Activated naive CD8-positive, alpha-beta T cell (primary cell): ENCODE measurements around the gene KHDC1L.
"Not testable (repeated sequence)": the region's sequence is repeated elsewhere in the genome, so short reads cannot be mapped to it uniquely, and the experiment has no call there.

ENCODE experiments used
- H3K27ac Mint-ChIP-seq: one replicate; pipeline ENCODE4 v1.8.0; 2021; ENCODE audit warnings: mixed read lengths
- H3K27me3 Mint-ChIP-seq: one replicate; pipeline ENCODE4 v1.8.0; 2021; ENCODE audit warnings: mixed read lengths
- H3K36me3 Mint-ChIP-seq: one replicate; pipeline ENCODE4 v1.8.0; 2021; ENCODE audit warnings: mixed read lengths
- H3K4me1 Mint-ChIP-seq: one replicate; pipeline ENCODE4 v1.8.0; 2021; ENCODE audit warnings: low read depth, mixed read lengths
- H3K4me3 Mint-ChIP-seq: one replicate; pipeline ENCODE4 v1.8.0; 2021; ENCODE audit warnings: mild to moderate bottlenecking, mixed read lengths
- H3K9me3 Mint-ChIP-seq: one replicate; pipeline ENCODE4 v1.8.0; 2021; ENCODE audit warnings: low read depth, mixed read lengths

The KHDC1L gene, protein sequence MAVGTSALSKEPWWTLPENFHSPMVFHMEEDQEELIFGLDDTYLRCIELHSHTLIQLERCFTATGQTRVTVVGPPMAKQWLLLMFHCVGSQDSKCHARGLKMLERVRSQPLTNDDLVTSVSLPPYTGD

DNA sequence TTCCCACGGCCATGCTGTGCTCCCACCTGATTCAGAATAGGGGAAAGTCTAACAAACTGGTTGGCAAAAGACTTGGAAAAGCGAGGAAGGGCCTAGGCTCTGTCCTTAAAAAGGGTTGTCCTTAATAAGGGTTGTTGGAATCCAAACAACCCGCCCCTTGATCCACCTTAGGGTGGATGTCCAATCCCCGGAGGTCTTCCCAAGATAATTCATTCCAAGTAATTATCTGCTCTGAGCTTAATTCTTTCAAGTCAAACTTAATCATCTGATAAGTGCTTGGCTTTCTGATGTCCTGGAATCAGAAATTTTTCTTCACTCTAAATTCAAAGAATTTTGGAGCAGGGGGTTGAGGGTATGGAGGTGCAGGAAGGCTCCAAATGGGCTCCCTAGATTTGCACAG is at the start of gene KHDC1L:
Gene KHDC1L (minus strand): TSS at position 101 of the 400 bp plus-strand sequence. CDS start 88 bp downstream, at position 13.
- no peaks in the 10 kb centered on the region for H3K36me3 Mint-ChIP-seq
- H3K27ac Mint-ChIP-seq: no peak within 1 kb of the TSS
- H3K4me1 Mint-ChIP-seq: no peaks in the 10 kb centered on the region
- H3K4me3 Mint-ChIP-seq: no peak within 1 kb of the TSS
- H3K27me3 Mint-ChIP-seq: no peaks in the 10 kb centered on the region
- H3K9me3 Mint-ChIP-seq: no peaks in the 10 kb centered on the region

DNA sequence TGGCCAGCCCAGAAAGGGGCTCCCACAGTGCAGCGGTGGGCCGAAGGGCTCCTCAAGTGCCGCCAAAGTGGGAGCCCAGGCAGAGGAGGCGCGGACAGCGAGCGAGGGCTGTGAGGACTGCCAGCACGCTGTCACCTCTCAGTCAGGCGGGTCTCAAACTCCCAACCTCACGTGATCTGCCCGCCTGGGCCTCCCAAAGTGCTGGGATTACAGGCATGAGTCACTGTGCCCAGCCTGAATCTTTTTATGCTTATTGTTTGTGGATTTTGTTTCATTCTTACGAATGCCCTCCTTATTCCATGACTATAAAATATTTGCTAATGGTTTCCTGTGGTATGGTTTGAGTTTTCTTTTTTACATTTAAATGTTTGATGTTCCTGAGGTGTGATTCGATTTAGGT is 44.0 kb upstream of the KHDC1L start:
- H3K36me3 Mint-ChIP-seq, H3K27ac Mint-ChIP-seq, H3K4me3 Mint-ChIP-seq, H3K9me3 Mint-ChIP-seq, H3K27me3 Mint-ChIP-seq: not testable (repeated sequence)
- H3K4me1 Mint-ChIP-seq: peaks cover 15% of the 10 kb centered on the region

GRCh38 chr6:73268896-73269295 is 43.6 kb upstream of the KHDC1L start:
- not testable (repeated sequence) for H3K4me3 Mint-ChIP-seq, H3K36me3 Mint-ChIP-seq, H3K27ac Mint-ChIP-seq, H3K27me3 Mint-ChIP-seq, H3K9me3 Mint-ChIP-seq
- H3K4me1 Mint-ChIP-seq: peaks cover 19% of the 10 kb centered on the region

DNA sequence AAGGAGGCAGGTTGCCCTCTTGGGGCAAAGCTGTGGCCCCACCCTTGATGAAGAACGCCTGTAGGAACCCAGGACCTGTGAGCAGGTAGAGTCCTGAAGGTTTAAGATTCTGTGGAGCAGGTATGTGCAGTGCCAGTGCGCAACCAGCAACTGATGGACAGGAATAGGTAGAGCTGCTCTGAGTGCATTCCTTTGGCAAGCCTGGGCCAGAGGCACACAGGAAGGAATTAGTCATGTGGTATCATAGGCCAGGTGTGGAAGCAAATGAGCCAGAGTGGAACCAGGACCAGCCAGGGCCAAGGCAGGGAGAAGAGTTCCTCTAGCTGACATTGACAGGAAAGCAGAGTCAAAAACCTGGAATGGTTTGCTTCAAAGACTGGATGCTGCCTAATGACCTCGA is 39.1 kb upstream of the KHDC1L start:
- H3K27me3 Mint-ChIP-seq: no peaks in the 10 kb centered on the region
- H3K4me1 Mint-ChIP-seq: peaks cover 33% of the 10 kb centered on the region
- peak overlapping the region; percentile 86 for H3K4me3 Mint-ChIP-seq

GRCh38 chr6:73263570-73263909 is 38.2 kb upstream of the KHDC1L start:
- Mint-ChIP-seq H3K36me3 (peaks cover 5% of the 10 kb centered on the region), H3K4me1 (peaks cover 33% of the 10 kb centered on the region), H3K4me3 (peak overlapping the region; percentile 86), H3K27me3 (no peaks in the 10 kb centered on the region), H3K9me3 (no peaks in the 10 kb centered on the region), H3K27ac (peak overlapping the region; percentile 79)

More for the DNA sequence above, 39.1 kb upstream of the KHDC1L start:
- no peaks in the 10 kb centered on the region for H3K9me3 Mint-ChIP-seq
- peaks cover 5% of the 10 kb centered on the region for H3K36me3 Mint-ChIP-seq
- H3K27ac Mint-ChIP-seq: no peak overlapping the region

DNA sequence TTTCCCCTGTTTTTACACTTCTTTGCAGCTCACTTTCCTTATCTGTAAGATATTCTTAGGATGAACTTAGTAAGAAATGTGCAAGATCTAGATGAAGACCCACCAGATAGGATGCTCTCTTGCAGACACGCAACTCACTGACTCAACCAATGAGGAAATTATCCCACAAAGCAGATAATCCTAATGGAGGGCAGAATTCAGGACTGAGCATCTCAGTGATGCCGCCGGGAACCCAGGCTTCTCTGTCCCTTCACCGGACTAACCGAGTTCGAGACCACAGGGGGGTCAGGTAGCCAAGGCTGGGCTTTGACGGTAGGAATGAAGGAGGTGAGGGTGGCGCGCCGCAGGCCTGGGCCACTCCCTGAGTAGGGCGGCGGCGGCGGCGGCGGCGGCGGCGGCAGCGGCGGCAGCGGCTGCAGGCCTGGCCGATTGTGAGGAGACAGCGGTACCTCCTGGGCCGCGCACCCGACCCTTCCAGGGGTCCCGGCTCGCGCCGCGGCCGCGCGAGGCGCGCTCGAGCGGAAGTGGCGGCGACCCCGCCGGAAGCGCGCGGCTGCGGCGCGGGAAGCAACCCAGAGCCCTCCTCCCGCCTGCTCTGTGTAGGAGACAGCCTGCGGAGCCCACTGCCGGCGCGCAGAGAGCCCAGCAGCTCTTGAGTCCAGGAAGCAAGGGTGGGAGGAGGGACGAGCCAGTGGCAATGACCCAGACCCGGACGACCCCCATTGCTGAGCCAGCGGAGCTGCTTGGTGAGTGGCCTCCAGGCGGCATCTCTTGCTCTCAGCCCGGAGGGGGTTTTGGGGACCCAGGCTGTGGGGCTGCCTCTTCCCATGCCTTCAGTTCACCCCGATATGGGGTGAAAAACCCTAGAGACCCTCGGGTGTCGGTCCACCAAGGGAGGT is 37.6 kb upstream of the KHDC1L start, which contains the start of gene KHDC1:
Gene KHDC1 (minus strand): TSS at position 526 of the 899 bp plus-strand sequence. CDS start 20,679 bp downstream, outside the sequence.
- Mint-ChIP-seq H3K4me3 (peak within 1 kb of the TSS; percentile 90), H3K36me3 (peaks cover 5% of the 10 kb centered on the region), H3K27me3 (no peaks in the 10 kb centered on the region), H3K27ac (peak within 1 kb of the TSS; percentile 90), H3K9me3 (no peaks in the 10 kb centered on the region), H3K4me1 (peaks cover 33% of the 10 kb centered on the region)

DNA sequence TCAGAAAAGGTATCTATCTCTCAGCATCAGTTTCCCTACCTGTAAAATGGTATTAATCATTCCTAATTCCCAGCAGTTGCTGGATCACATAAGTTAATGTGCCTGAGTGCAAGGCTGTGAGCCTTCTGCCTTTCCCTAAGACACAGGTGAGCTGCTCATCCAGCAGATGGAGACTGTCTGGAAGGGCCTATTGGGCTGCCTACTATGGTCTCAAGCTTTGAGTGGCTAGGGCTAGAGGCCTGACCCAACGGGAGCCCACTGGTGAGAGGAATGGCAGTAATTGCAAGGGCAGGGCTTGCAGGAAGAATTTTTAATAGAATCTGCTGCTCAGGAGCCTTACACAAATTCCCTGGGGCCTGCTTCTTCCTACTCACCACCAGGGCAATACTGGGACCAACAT is 33.4 kb upstream of the KHDC1L start:
- Mint-ChIP-seq H3K4me3 (no peak overlapping the region), H3K27ac (no peak overlapping the region), H3K9me3 (no peaks in the 10 kb centered on the region), H3K4me1 (peaks cover 12% of the 10 kb centered on the region), H3K27me3 (no peaks in the 10 kb centered on the region), H3K36me3 (no peaks in the 10 kb centered on the region)

DNA sequence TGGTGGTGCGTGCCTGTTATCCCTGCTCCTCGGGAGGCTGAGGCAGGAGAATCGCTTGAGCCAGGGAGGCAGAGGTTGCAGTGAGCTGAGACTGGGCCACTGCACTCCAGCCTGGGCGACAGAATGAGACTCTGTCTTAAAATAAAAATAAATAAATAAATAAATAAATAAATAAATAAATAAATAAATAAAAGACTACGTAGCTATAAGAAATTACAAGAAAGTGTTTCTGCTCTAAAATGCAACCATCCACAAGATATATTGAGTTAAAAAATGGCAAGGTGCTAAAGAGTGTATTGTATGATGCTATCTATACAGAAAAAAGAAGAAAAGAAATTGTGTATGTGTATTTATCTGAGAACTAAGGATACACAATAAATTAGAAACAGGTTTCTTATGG is 29.0 kb upstream of the KHDC1L start:
- H3K9me3 Mint-ChIP-seq, H3K4me3 Mint-ChIP-seq, H3K27me3 Mint-ChIP-seq: not testable (repeated sequence)

DNA sequence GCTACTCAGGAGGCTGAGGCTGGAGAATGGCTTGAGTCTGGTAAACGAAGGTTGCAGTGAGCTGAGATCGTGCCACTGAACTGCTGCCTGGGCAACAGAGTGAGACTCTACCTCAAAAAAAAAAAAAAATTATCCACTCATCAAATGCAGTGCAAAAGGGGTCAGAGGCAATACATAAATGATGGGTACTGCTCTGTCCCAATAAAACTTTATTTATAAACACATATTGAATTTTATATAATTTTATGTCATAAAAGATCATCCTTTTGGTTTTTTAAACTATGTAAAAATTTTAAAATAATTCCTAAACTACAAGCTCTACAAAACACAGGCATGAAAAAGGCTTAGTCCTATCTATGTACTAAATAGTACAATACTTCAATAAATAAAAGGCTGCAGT is 27.4 kb upstream of the KHDC1L start:
- H3K36me3 Mint-ChIP-seq: no peaks in the 10 kb centered on the region
- no peaks in the 10 kb centered on the region for H3K4me1 Mint-ChIP-seq
- H3K27me3 Mint-ChIP-seq: no peaks in the 10 kb centered on the region
- no peaks in the 10 kb centered on the region for H3K9me3 Mint-ChIP-seq
- H3K27ac Mint-ChIP-seq: no peak overlapping the region
- H3K4me3 Mint-ChIP-seq: no peak overlapping the region

More for the DNA sequence above, 29.0 kb upstream of the KHDC1L start:
- not testable (repeated sequence) for H3K27ac Mint-ChIP-seq, H3K4me1 Mint-ChIP-seq, H3K36me3 Mint-ChIP-seq

- no peaks in the 10 kb centered on the region for H3K4me1 Mint-ChIP-seq
- no peak overlapping the region for H3K27ac Mint-ChIP-seq
- no peaks in the 10 kb centered on the region for H3K36me3 Mint-ChIP-seq
- no peaks in the 10 kb centered on the region for H3K9me3 Mint-ChIP-seq
- no peak overlapping the region for H3K4me3 Mint-ChIP-seq
- H3K27me3 Mint-ChIP-seq: no peaks in the 10 kb centered on the region
Observed at GRCh38 chr6:73250016-73250415, 24.7 kb upstream of the KHDC1L start.

DNA sequence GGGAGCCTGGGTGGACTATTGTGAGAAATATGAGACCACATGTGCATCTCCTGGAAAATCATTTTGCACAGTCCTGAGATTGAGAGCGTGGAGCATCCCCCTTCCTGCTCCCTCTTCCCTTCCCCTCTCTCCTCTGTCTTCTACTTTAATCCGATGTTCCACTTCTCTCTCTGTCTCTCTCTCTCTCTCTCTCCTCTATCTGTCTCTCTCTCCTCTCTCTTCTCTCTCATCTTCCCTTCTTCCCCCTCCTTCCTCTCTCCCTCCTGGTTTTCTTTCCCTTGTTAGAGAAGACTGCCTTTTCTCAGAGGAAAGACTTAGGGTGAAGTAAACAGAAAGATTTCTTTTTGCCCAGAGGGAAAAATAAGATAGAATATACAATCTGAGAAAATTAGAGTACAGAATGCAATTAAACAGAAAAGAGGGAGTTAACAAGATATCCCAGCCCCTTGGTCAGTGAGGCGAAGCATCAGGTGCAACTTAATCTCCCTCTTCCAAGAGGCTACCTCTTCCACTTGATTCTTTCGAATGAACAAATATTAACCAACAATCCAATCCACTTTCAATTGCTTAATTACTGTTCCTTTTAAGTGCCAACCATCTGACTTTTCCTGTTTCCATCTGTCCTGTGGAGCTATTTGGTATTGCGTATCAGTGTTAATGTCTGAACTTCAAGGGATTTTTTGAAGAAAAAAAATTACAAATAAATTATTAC is 23.1 kb upstream of the KHDC1L start:
- Mint-ChIP-seq H3K27ac (no peak overlapping the region), H3K9me3 (no peaks in the 10 kb centered on the region)

DNA sequence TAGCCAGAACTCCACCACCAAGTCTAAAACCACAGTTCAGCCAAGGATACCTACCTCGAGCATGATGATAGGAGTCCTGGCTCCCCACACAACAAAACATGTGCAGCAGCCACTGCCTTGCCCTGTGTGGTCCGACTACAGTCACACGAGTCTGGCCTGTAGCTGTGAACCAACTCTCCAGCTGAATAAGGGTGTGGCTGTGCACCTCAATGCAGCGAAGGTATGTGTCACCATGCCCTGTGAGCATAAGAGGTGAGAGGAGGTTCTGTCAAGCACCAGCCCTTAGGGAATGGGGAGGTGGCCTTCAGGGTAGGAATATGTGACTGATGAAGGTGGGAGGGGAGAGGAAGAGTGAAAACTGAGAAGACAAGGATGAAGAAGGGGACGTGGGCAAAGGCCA is 16.7 kb upstream of the KHDC1L start:
- no peak overlapping the region for H3K4me3 Mint-ChIP-seq
- peaks cover 2% of the 10 kb centered on the region for H3K36me3 Mint-ChIP-seq
- no peaks in the 10 kb centered on the region for H3K9me3 Mint-ChIP-seq
- H3K4me1 Mint-ChIP-seq: no peaks in the 10 kb centered on the region
- no peak overlapping the region for H3K27ac Mint-ChIP-seq
- H3K27me3 Mint-ChIP-seq: no peaks in the 10 kb centered on the region

More for the DNA sequence above, 23.1 kb upstream of the KHDC1L start:
- H3K4me1 Mint-ChIP-seq: no peaks in the 10 kb centered on the region
- H3K36me3 Mint-ChIP-seq: no peaks in the 10 kb centered on the region
- H3K27me3 Mint-ChIP-seq: no peaks in the 10 kb centered on the region
- no peak overlapping the region for H3K4me3 Mint-ChIP-seq

DNA sequence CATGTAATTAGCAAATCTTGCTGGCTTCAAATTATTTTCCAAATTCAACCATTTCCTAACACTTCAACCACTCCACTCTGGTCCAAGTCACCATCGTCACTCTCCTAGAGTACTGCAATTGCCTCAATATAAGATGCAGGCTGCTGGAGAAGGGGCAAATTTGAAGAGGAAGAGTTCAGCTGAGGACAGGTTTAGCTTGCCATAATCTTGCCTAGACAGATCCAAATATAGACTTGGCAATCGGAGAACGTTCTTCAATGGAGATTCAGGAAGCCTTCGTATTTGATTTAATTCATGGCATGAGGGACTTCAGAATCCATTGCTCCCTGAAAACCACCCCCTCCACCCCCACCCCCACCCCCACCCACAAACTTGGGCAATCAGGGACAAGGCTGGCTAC is 15.4 kb upstream of the KHDC1L start:
- no peaks in the 10 kb centered on the region for H3K4me1 Mint-ChIP-seq
- peaks cover 2% of the 10 kb centered on the region for H3K36me3 Mint-ChIP-seq
- H3K27ac Mint-ChIP-seq: no peak overlapping the region
- H3K27me3 Mint-ChIP-seq: no peaks in the 10 kb centered on the region
- no peak overlapping the region for H3K4me3 Mint-ChIP-seq
- no peaks in the 10 kb centered on the region for H3K9me3 Mint-ChIP-seq

- Mint-ChIP-seq H3K36me3 (peaks cover 2% of the 10 kb centered on the region), H3K9me3 (no peaks in the 10 kb centered on the region), H3K27me3 (no peaks in the 10 kb centered on the region), H3K4me1 (no peaks in the 10 kb centered on the region), H3K27ac (no peak overlapping the region), H3K4me3 (no peak overlapping the region)
Observed at GRCh38 chr6:73236144-73236750, 11.0 kb upstream of the KHDC1L start.

GRCh38 chr6:73234733-73235132 is 9.4 kb upstream of the KHDC1L start:
- H3K36me3 Mint-ChIP-seq: no peaks in the 10 kb centered on the region
- no peak overlapping the region for H3K27ac Mint-ChIP-seq
- H3K4me3 Mint-ChIP-seq: no peak overlapping the region
- H3K9me3 Mint-ChIP-seq: no peaks in the 10 kb centered on the region
- H3K4me1 Mint-ChIP-seq: no peaks in the 10 kb centered on the region
- H3K27me3 Mint-ChIP-seq: no peaks in the 10 kb centered on the region
